ENCODE data around the gene SOX13.
"Not testable (repeated sequence)": the region's sequence is repeated elsewhere in the genome, so short reads cannot be mapped to it uniquely, and the experiment has no call there.

SOX13 gene

DNA sequence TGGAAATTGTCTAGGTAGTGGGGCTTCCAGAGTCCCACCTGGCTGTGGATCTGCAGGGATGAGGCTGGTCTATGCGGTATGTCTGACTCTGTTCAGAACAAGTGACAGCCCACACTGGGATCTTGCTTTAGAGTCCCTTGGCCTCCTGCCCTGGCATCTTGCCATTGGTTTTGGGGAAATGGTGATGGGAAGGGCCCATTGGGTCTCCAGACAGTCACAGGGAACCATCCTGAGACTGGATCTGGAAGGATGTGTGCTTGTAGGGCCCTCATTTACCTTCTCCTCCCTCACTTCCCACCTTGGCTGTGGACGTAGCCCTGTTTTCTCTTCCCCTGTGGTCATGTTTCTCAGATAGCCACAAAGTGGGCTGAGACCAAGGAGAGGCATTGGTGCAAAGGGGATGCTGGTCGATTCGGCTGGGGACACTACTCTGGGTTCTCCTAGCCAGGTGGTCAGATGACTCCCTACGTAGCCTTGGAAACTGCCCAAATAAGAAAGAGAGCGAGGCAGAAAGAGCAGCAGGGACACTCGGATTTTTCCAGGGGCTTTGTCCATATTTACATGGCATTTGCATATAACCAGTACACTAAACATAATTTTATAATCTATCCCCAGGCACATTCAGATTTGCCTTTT is 15.1 kb downstream of the SOX13 start:
- no peak for DNase-seq

DNA sequence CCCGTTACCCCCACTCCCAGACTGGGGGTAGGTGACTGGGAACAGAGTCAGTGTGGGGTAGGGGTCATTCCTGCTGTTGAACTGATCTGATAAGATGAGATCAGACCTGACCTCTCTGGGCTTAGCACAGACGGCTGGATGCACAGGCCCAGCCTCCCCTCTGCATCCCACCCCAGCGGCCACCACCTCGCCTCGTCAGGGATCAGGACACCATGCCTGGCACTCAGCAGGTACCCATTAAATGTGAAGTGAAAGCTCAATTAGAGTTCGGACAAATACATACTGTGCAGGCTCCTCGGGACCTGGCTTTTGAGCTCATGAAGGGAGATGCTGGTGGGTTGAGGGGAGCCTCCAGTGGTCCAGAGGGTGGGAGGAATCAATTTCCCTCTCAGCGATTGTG is 15.7 kb downstream of the SOX13 start:
- DNase-seq: no peak

DNA sequence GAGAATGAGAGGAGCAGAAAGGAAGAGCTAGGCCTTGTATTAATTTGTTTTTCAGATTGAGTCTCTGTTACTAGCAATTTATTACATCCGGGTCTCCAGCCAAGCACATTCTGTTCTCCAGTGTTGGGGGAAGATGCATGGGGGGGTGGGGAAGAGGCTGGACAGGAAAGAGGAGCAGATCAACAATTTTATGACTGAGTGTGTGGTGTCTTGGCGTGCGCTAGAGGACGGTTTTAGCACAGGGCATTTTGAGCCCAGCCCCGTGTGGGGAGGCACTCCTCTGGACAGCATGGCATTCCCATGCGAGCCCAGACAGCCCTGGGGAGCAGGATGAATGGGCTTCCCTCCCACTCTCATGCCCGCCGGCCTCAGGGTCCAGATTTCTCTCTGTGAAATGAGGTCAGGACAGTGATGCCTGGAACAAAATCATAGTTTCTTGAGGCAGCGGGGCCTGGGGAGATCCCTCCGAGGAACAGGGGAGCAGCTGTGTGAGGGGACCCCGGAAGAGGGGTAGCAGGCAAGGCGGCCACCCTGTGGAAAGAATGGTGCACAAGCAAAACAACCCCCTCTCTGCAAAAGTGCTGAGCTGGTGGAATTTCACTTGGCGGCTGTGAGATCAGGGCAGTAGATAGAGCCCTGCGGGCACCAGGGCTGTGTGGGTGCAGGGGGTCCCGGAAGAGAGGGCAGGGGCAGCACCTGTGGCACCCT is 16.3 kb downstream of the SOX13 start:
- no peak for DNase-seq

DNA sequence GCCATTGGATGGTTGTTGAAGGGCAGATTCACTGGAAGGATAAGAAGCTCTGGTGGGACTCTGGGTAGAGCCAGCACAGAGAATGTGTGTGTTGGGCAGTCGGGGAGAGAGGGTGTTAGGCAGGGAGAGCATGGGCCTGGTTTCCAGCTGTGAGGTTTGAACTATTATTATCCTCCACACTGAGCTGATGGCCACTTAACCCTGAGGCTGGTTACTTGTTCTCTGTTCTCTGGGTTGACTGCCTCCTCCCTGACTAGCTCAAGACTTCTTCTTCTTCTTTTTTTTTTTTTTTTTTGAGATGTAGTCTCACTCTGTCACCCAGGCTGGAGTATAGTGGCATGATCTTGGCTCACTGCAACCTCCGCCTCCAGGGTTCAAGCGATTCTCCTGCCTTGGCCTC is 17.2 kb downstream of the SOX13 start:
- DNase-seq: not testable (repeated sequence)

DNA sequence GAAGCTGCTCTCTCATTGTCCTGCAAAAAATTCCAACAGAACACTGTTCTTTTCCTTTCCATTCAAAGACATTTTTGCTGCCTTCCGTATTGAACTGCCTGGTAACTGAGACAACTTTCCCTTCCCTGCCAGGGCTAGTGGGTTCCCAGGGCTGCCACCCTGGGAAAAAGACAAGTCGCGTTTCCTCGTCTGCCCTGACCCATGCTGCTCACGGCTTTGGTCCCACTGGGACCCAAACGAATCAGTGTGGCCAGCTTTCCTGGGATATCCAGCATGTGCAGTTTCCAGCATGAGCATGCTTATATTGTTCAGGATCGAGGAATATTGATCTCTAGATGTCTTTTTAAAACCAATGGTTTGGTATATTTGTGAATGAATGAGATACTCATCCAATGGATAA is 18.2 kb downstream of the SOX13 start:
- no peak for DNase-seq

DNA sequence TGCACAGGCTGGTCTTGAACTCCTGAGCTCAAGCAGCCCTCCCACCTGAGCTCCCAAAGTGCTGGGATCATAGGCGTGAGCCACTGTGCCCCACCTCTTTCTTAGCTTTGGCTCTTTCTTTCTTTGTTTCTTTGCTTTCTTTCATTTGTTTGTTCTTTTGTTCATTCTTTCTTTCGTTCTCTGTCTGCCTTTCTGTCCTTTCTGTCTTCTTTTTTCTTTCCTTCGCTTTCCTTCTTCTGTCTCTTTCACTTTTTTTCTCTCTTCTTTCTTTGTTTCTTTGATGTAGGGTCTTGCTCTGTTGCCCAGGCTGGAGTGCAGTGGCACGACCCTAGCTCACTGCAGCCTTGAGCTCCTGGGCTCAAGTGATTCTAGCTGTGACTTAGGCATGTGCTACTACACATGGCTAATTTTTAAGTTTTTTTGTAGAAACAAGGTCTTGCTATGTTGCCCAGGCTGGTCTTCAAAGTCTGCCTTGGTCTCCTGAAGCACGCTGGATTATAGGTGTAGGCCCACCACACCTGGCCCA is 18.9 kb downstream of the SOX13 start:
- no peak for DNase-seq

DNA sequence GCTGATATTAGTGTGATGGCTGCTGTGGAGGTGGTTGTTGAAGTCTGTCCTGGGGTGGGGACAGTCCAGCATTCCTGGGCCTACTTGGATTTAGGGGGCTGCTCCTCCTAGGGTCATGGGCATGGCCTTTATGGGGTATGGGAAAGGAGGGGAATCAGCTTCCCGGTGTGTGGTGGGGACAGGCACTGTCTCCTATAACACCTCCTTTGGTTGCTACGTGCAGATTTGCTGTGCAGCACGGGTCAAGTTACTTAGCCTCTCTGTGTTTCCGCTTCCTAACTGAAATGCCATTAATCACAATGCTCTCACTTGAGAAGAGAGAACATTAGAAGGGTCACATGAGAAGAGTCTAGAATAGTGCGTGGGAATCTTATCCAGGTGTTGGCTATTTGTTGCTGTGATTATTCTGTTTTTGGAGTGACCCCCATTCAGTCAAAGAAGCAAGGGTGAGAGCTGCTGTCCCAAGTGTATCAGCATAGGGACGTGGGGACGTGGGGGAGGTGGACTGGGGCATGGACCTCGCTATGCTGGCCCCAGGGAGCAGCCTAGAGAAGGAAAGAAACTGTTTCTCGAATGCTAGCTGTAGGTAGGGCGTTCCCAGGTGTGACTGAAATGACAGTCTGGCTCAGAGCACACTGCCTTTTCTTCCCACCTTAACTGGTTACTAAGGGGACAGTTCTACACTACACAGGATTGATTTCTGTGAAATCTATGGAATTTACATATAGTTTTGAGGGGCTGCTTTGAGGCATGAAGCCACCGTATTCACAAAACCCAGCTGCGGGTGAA is 19.9 kb downstream of the SOX13 start:
- DNase-seq: no peak

DNA sequence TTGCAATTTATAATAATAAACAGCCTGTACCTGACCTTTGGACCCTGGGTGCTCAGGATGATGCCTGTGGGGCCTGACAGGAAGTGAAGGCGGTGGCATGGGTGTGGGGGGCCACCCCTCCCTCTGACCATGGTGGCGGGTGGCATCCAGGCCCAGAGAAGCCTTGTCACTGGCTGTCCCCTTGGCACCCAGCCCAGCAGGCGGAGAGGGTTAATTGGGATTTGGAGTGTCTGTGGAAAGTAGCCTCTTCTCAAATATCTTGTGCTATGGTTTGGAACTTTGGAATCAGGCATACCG is 20.5 kb downstream of the SOX13 start:
- DNase-seq: no peak

DNA sequence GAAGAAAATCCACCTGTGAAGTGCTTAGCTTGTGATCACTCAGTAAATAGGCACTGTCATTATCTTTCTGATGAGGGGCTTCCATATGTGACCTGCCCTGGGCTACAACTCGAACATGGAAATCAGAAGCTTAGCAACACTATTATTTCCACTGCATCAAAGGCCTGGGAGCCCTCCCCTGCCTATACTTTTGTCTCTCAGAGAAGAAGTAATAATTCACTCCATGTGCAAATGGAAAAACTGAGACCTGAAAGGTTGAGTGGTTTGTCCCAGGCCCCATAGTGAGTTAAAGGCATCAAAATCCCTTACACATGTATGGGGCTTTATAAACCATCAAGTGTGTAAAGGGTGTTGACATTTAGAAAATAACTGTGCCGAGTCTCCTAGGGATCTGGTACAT is 20.9 kb downstream of the SOX13 start:
- DNase-seq: no peak

DNA sequence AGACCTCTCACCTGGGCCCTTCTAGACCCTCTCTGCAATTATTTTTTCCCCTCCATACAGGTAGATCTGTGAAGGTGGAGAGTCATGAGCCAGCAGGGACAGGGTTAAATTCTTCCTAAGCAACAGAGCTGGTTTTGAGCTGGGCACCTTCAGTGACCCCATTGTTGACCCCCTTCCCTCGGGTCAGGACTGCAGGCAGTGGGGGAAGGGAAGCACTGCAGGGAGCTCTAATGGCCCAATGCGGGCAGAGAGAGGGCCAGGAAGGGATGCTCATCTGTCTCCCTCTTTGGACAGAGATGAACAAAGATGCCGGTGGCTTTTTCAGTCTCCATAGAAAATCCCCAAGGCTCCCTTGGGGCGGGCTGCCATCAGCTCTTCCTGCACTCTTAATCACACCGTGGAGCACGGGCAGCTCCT is 21.4 kb downstream of the SOX13 start:
- no peak for DNase-seq

DNA sequence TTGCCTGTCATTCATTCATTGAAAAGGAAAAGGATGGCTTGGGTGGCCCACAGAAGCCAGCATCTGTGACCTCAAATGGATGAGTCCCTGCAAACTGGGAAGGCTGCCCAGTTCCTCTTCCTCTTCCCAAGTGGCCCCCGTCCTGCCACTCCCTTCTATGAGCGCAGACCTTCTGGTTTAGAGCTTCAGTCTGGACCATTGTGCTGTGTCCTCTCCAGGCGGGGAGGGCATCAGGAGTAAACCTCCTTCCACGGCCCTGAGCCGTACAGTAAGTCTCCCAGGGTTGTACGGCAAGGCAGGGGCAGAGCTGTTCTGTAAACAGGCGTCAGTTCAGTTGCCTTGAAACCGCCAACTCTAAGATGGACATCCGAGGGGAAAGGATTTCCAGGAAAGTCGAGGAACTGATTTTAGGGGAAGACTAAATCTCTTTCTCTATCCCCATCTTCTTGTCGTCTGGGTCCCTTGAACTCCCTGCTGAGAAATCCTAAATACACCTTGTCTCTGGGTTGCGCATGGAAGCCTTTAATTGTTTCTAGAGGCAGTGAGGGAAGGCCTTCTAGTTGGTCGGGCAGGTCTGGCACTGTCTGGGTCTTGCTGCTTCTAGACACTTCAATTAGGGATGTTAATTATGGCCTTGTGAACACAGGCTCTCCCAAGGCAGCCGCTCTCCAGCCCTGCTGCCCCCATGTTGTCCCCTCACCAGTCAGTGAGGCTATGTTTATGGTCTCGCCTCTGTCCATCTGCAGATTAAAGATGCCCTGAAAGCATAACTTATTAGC is 22.1 kb downstream of the SOX13 start:
- DNase-seq: no peak

DNA sequence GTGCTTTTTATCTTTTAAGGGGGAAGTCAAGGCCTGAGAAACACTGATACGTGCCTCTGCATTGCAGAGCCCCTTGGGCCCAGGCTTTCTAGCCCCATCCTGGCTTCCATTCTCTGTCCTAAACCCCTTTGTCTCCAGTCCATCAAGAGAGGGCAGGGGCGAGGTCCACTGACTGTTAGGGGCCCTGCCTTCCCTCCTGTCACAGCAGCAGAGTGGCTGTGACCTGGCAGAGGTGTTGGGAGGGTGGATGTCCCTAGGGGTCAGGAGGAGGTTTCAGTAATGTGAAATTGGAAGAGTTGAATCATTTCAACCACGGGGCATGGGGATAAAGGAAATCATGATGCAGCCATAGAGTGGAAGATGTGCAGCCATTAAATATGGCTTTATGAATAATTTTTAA is 24.0 kb downstream of the SOX13 start:
- DNase-seq: no peak

DNA sequence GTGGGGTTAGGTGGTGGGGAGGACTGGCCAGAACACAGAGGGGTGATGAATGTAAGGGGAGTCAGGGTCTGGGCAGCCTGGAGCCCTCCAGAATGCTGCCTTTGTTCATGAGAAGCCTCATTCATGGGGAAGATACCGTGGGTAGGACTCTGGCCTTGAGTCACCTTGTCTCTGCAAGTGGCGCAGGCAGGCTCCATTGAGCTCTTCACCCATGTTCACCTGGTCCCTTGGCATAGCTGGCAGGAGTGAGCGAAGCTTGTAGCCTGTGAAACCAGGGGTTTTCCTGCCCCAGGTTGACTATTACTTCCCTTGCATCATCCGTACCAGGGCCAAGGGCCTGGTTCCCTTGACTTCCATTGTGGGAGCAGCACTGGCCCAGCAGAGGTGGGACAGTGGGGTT is 25.8 kb downstream of the SOX13 start:
- no peak for DNase-seq

DNA sequence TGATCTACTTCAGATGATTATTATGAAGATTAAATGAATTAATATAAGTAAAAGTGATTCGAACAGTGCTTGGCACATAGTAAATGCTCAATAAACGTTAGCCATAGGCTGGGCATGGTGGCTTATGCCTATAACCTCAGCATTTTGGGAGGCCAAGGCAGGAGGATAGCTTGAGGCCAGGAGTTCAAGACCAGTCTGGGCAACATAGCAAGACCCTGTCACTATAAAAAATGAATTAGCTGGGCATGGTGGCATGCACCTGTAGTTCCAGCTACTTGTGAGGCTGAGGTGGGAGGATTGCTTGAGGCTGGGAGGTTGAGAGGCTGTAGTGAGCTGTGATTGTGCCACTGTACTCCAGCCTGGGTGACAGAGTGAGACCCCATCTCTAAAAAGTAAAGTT is 26.8 kb downstream of the SOX13 start:
- DNase-seq: not testable (repeated sequence)

DNA sequence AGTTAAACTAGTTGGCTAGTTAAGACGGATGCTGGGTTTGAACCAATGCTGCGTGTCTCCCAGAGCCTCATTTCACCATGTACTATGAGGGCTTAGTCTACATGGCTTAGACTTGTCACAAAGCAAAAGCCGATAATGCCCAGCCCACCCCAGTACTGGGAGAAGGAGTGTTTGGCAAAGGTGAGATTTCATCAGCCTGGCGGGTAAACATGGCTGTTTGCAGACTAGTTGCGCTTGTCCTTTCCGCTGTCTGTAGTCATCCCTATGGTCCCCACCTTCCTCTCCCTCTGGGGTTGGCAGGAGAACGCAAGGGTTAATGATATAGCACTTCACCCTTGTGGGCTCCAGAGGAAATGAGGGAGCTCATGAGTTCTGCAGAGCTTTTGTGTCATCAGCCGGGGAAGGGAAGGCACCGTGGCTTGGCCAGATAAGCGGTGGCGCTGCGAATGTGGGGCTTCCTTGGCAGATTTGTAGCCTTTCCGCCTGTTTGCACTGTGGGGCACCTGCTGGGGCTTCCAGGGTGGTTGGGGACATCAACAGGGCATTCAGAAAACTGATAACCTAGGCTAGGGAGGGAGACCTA is 29.2 kb downstream of the SOX13 start:
- DNase-seq: peak; percentile 31

DNA sequence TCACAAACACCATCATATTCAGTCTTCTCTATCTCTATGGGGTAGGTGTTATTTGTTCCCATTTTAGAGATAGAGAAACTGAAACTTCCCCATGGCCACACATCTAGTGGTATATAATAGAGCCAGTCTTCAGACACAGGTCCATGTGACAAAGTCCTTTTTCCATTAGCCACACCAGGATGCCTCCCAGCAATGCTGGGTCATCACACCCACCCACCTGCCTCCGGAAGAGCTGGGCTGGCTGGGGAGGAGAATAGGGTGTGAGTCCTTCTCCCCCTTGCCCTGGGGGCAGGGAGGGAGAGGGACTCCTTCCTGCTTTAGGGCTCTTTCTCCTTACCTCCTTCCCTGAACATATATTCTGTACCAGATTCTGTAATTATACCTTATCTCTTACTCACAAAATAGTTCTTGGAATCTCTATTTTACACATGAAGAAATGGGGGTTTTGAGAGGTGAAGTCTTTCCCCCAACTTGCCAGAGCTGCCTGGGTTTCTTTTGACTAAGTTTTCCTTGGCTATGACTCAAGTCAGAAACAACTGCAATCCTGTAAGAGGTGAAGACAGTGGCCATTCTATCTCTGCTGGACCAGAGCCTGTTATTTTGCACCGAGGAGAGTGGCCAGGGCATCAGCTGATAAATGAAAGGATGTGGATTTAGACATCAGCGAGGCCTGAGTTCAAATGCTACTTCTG is 30.0 kb downstream of the SOX13 start:
- no peak for DNase-seq

DNA sequence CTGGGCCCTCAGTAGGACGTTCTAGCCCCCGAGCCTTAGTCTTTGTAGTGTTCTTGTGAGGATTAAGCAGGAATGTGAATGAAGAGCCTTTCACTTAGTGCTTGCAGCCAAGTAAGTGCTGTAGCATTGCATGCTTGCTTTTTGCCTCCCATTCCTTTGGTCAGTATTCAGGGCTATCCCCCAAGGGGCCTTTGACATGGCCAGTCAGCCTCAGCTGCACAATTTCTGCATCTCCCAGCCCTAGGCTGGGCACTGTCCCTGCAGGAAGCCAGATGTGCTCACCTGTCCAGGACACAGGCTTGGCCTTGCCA is 30.5 kb downstream of the SOX13 start:
- DNase-seq: no peak

DNA sequence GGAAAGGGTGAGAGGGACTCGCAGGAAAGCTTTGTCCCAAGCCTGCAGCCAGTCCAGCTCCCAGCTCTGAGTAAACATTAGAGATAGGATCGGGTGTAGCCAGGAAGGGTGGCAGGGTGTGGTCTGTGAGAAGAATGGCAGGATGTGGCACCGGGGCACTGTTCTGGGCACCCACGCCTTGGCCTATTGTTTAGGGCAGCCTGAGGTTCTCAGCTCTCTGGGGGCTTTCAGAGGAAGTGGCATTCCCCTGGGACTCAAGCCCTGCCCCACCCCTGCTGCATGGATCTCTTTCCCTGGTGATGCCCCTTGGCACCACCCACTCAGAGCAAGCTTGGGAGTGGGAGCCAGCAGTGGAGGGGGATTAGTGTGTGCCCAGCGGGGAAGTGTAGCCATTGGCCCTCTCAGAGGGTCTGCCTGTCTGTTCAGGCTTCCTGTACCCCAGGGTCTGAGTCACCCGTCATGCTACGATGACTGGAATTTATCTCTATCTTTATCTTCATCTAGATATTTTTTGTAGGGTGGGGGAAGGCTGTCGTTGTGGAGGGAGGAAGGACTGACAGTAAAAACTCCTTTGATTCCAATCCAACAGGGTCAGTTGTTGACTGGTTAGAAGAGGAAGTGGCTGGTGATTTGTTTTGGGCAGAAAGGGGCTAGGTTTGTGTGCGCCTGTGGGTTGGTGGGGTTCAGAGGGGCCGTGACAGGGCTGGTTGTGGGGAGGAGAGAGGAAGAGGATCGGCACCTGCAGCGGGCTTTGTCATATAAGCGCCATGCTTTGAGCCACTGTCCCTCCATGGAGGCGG is 31.6 kb downstream of the SOX13 start:
- peak; percentile 56 for DNase-seq

DNA sequence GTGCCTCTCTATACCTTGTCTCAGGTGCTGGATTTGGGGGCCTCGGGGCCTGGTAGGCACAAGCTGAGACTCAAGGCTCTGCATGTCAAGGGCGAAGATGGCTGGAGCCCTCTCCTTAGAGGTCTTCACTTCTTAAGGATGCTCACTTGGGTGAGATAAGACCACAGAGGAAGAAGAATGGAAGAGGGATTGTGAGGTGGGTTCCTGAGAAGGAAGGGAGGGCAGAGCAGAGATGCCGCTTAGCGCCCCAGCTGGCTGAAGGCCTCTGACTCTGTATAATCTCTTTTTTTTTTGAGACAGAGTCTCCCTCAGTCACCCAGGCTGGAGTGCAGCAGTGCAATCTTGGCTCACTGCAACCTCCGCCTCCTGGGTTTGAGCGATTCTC is 32.2 kb downstream of the SOX13 start:
- DNase-seq: no peak

DNA sequence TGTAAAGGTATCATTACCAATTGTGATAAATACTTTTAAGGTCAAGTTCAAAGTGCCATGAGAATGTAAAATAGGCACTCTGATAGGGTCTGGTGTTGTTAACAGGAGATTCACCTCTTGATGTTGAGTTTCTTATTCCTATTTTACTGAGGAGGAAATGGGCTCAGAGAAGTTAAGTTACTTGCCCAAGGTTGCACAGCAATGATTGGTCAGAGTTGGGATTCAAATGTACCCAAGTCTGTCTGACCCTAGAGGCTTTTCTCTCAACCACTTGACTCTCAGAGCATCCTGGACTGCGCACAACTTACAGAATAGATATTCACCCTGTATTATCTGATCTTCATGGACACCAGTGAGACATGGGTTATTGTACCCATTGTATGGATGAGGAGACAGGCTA is 33.9 kb downstream of the SOX13 start:
- no peak for DNase-seq

DNA sequence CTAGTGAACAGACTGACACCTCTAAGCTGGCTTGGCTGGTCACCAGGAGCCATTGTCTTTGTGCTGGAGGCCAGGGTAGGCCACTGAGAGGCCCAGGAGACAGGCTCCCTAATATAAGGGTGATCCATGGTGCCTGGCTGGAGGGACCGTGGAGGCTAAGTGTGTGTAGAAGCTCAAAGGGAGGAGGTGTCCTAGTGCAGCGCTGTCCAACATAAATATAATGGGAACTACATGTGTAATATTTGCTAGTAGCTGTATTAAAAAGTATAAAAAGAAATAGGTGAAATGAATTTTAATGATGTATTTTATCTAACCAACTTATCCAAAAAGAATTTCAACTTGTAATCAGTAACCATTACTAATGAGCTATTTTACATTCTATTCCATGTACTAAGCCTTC is 35.0 kb downstream of the SOX13 start:
- no peak for DNase-seq
